GM19035 (cell line): ENCODE results near the gene SMAP1.

ENCODE experiments used
- ATAC-seq: cut with Tn5 transposase; IDR thresholded peaks from one replicate; pipeline ENCODE4 v1.9.1; 2021; ENCODE audit not compliant: unreplicated experiment

Gene SMAP1

DNA sequence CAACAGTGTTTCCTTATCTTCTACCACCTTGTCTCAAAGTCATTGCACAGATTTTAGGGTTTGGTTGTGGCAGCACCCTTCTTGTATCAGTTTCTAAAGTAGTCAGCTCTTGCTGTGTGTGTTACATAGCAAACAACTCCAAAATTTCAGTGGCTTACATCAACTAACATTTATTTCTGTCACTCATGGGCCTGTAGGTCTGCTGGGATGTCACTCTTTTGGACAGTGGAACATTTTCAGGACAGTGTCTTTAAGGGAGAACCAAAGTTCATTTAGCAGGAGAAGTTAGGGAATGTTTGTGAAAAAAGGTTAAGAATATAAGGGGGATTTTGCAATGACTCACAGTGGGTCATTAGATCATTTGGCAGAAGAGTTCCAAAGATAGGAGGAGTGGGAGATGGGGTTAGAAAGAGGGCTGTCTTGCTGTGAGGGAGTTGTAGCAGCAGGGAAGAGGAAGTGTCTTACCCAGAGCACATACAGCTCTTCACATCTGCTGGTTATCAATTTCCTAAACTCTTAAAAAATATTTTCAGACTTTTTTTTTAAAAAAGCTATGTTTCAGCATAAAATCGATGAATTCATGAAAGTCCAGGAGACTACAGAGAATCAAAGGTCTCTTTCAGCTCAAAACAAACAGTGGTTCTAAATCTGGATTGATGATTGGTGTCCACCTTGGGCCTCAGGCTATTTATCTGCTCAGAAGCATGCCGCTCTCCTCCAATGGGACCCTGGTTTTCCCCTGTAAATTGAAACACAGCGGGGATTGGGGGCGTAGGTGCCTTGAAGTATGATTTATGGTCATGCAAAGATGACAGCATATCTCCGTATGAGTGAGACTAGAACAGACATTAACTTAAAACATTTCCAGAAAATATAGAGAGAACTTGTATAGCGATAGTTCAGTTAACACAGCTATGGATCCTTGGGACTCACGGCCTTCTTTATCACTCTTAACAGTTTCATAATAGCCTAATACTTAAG is 171.9 kb downstream of the SMAP1 start:
- ATAC-seq: no peak

DNA sequence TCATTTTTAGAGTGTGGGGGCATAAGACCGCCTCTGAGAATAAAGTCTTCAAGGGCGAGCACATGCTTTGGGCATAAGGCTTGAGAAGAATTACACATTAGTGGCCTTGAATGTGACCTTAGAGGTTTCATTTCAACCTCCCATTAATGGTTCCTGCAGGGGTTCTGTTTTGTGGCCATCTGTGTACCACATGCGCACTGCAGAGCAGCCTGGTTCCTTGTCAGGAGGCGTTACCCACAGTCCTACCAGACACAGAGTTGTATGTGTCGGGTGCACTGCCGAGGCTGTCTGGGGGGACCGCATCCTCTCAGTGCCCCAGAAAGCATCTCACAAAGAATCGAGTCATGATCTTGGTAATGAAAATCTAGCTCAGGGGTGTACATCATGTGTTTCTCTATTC is 173.4 kb downstream of the SMAP1 start:
- no peak for ATAC-seq

DNA sequence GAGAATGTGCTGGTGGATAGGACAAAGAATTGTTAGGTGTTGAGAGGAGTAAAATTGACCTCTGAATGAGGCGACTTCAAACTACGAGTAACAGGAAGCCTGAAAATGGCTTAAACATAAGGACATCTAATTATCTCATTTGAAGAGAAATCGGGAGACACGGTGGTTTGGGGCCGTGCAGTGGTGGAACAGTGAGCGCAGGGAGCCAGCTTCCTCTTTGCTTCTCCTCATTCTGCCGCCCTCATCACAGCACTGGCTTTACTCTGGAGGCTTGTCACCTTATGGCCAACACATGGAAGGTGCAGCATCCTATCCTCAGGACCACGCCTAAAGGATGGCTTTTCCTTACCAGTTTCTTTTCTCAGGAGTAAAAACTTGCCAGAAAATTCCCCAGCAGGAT is 174.9 kb downstream of the SMAP1 start:
- no peak for ATAC-seq

DNA sequence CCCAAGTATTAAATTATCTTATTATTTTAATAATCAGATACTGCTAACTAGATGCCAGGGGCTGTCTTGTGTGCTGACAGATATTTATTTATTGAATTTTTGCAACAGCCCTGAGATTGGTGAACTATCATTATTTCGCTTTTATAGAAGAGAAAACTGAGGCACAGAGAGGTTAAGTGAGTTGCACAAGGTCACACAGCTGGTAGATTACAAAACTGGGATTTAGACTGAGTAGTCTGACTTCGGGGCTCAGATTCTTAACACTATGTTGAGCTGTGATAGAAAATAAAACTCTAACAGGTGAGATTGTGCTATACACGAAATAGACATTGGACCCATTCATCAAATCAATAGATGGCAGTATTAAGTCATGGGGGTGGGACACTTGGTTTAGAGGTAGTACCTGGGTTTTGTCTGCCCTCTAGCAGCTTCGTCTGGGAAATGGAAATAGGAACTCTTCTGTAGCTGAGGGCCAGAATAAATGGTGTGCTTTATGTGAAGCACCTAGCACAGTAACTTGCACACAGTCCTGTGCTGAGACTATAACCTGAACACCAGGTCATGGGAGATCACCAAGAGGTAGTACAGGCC is 175.7 kb downstream of the SMAP1 start:
- no peak for ATAC-seq

DNA sequence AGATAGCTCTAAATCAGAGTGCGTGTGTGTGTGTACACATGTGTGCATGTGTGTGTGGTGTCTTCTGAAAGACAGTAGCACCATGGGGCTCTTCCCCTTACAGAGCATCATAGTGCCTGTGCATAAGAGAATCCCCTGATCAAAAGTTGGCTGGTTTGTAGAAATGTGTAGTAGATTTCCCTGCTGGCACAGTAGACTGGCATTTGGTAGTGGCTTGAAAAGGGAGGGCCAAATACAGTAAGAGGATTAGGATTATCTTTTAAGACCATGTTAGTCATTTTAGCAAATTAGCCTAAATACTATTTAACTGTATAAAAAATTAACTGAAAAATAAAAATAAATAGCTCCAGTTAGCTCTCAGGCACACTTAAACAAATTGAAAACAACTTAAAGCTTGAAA is 176.6 kb downstream of the SMAP1 start:
- no peak for ATAC-seq

DNA sequence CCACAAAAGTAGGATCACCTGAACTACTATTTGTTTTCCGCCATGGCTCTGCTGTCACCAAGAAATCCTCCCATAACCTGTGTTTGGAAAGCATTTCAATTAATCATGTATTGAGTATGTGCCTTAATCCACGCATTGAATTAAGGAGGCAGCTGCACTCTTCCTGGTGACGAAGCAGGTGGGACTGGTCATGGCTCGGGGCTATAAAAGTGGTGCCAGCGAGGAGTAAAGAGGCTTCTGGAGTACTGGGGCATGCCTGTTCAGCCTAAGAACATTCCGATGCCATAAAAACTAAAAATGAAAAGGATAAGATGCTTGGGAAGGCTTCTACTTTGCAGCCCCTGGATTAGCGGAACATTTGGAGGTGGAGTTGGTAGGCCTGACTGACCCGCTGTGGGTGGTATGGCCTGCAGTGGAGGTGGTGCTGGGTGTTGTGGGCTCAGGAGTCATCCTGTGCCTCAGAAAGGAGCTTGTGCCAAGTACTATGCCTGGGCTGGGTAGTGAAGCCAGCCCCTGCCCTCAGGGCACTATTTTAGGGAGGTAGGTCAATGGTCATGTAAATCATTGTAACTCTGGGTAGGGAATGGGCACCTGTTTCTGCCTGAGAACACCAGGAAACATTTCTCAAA is 178.6 kb downstream of the SMAP1 start:
- ATAC-seq: no peak

DNA sequence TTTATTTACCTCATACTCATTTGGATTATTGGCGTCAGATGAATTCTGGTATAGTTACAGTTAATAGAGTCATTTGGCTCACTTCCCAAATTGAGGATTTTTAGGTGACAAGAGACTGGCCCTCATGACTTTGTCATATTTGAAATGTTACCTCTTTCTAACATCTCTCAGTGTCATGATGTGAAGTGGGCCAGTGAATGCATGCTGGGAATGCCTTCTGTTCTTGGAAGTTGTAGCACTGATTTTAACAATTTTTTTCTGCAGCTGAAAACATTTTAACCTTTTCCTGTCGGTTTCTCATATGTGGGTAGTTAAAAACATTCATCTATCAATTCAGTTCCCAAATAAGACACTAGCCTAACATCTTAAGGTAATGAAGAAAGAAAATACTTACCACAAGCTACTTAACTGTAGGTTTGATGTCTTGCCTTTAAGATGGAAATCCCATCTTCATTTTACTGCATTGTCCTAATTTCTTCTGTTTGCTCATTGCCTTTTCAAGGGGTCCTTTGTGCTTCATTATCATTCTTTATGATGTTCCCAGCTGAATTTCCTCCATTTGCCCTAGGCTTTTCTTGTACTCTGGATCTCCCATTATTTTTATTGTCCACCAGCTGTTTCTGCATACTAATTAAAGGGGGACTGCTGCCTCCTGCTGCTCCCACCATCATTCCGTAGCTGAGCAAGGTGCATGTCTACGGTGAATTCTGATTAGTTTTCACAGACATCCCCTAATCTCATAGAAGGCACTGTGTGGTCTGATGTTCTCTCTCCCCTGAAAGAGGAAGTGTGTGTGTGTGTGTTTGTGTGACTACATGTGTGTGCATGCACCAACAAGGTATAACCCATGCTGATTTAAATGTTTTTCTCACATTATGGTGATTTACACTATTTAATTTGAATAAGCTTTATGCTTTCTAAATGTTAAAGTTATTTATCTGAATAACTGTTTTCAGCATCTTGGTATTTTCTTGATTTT is 179.7 kb downstream of the SMAP1 start:
- ATAC-seq: no peak

DNA sequence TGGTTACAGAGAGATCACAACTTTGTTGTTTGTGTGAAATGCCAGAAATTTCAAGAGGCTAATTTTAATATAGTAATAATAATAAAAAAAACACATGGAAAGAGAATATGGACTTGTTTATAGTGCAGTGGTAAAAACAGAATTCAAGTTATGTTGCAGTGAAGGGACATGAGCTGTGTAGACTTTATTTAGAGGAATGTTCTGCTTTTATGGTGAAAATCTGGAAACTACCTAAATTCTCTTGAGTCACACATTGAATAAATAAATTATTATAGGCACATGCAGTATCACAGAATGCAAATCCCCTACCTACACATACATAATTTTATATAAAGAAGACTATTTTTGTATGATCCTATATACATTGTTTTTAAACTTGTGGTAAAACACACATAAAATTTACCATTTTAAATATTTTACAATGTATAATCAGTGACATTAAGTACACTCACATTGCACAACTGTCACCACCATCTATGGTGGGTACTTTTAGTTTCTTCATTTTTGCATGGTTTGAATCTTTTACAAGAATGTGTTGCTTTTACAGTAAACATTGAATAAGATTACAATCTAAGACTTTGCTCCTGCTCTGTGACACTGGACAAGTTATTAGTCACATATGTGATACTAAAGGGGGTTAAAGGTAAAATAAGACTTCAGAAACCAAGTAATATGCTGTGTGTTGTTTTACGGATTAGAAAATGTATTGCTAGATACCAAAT is 181.8 kb downstream of the SMAP1 start:
- no peak for ATAC-seq

DNA sequence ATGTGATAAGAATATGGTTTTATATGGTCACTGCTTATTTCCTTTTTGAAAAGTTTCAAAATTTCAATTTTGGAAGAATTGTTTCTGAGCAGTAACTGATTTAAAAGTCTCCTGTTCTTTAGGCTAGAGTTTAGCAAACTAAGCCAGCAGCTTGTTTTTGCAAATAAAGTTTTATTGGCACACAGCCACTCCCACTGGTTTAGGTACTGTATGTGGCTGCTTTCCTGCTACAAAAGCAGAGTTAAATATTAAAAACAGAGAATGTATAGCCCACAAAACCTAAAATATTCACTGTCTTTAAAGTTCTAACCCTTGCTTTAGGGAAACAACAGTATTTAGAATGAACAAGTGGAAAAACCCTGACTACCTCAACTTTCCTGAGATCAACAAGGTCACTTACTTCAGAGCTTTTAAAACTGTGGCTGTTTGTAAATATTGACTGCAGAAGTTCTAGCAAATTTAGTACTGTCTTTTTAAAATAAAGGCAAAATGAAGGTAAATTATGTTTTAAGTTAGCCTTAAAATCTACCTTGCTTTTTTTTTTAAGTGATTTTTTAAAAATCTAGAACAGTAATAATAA is 185.1 kb downstream of the SMAP1 start:
- no peak for ATAC-seq

DNA sequence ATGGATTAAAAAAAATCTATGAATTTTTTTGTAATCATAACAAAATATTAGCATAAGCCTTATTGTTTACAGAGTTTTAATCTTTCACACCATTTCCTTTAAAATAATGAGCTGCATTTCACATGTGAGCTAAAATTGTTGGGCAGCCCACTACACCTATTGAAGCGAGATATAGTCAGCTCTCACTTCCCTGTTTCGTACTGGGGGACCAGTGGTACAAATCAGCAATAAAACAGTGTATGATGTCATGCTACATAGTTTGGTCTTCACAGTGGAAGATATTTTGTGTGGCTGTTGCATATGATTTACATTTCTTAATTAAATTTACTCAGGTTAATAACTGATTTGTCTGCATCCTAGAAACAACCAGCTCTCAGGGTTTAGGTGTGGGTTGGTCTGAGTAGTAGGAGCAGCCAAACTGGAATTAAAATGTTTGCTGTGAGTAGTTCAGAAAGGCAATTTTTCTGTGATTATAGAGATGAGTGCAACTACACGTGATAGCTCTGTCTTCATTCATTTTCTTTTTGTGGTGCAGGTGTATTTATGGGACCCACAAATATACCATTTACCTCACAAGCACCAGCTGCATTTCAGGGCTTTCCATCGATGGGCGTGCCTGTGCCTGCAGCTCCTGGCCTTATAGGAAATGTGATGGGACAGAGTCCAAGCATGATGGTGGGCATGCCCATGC is 189.8 kb downstream of the SMAP1 start:
- peak; percentile 96 for ATAC-seq

DNA sequence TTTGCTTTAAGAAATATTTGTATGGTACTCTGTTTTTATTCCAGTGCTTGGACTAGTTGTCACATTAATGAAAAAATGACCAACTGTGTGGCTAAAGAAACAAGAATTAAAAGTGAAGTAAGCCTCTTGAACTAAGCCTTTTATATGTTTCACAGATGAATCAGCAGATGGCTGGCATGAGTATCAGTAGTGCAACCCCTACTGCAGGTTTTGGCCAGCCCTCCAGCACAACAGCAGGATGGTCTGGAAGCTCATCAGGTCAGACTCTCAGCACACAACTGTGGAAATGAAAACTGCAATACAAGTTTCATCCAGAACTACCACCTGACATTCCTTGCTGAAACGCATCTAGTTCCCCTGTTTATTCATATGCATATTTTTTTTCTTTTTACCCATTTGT is 192.4 kb downstream of the SMAP1 start:
- no peak for ATAC-seq

DNA sequence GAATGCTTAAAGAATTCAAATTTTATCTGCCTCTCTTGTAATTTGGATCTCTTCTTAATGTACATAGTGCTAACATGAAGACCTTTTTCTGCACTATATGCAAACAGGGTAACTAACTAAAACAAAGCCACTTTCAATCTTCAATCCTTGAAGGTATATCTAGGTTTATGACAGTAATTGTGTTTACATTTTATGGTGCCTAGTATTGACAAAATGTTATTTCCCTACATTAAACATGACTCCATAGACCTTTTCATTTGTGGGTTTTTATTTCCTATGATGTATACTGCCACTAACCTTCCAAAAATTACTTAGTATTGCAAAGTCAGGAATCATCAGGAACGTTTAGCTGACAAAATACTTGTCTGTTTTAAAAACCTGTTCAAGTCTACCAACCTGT is 193.2 kb downstream of the SMAP1 start:
- ATAC-seq: no peak

DNA sequence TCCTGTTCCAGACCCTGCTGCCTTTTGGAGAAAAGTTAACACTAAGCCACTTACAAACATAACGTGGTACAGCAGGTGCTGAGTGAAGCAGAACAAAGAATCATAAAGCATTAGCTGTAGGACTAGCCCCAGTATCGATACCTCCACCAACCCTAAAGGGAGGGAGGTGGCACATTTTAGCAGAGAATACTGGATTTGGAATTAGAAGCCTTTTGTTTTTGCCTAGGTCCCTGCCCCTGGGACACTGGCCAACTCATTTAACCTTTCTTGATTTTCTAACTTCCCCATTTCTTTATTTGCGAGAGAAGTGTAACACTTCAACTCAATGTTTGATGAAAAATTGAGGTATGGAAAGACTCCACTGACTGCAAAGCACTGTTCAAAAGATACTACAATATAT is 195.7 kb downstream of the SMAP1 start:
- no peak for ATAC-seq

DNA sequence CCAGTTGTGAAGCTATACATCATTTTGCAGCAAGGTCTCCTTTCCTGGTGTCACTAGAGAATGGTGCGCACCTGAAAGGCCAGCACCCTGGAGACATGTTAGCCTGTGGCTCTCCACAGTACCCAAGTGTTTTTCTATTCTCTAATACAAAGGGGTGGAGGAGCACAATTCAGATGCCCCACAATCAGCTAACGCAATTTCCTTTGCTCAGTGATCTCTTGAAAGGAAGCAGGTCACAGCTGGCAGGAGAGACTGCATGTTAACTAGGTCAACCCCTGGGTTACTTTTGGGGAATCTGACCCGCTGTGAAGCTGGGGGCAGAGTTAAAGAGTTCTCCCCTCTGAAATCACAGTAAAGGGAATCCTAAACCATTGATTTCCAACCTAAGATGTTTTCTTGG is 196.7 kb downstream of the SMAP1 start:
- ATAC-seq: no peak

DNA sequence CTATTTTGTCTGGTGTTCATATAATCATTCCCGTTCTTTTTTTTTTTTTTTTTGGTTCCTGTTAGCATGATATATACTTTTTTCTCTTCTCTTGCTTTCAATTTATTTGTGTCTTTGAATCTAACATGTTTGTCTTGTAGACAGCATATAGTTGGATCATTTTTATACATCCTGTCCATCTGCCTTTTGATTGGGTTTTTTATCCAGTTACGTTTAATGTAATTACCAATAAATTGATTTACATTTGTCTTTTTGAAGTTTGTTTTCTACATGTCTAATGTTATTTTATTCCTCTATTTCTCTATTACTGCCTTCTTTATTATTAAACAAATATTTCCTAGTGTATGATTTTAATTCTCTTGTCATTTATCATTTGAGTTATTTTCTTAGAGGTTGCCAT is 204.8 kb downstream of the SMAP1 start:
- ATAC-seq: no peak

DNA sequence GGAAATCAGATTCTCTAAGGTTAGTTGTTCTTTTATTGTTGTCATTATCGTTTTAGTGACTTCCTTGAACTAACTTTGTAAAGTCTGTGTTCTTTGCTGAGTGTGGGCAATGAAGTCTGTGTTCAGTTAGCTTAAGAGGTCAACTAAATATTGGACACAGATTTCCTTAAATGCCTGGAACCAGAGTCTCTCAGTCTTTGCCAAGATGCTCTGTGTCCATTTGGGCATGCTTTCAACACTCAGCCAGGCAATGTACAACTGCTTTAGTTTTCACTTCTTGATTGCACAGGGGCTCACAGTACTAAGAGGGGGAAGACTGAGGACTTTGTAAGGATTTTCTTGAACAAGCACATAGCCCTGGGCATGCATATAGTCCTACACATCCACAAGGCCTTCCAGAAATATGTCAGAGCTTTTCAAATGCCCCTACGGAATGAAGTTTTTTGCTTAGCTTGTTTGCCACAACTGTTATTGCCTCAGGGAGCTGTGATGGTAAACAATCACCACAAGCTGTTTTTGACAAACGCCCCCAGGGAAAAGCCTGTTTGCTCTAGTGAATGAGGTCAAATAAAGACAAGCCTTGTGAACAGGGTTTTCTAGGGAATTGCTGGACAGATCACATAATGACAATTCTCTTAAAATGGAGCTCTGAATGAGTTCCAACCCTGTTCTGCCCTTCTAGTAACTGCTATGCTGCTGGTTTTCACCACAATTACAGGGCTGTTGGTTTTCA is 206.7 kb downstream of the SMAP1 start:
- ATAC-seq: no peak

DNA sequence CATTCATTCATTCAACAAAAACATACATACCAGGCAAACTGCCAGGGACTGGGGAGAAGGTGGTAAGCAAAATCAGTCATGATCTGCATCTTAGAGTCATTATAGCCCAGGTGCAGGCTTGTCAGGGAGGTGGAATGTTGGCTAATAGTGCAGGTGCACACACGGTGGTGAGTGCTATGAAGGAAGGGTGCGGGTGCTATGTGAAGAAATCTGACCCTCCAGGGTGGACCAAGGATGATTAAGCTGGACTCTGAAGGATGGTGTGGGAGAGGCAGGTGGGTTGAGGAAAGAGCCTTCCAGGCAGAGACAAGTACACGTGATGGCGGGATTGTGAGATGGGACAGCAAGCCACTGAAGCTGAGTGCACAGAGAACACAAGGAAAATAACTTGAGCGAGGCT is 211.8 kb downstream of the SMAP1 start:
- ATAC-seq: no peak

DNA sequence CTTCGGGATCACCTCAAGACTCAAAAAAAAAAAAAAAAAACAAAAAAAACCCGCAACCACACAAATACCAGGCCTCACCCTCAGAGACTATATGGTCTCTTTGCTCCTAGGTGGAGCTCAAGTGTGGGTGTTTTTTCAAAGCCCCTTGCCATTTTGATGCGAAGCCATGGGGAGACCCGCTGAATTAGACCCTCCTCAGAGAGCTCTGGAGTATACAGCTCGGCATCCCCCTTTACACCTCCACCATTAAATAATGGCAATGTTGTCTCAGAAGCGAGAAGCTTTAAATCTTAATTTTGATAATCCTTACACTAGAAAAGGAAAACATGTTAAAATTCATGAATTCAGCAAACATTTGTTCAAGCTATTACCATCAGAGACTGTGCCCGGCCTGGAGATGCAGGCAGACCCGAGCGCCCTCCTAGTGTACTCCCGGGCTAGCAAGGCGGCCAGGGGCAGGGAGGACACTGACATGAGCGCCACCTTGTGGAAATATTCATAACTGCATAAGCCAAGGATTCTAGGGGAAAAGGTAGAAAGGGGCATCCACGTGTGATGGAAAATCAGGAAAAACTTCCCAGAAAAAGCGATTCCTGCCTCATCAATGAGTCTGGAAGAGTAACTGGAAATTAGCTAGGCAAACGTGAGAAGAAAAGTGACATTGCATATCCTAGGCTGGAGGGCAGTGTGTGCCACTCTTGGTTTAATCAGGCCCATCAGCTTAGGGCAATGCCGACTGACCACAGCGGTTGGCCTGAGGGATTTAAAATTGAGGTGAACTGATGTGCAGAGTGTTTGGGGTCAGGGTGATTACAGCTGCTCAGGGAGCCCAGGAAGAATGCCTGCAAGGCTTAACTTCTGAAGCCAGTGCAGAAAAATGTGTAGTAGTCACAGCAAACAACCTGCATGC is 216.6 kb downstream of the SMAP1 start:
- ATAC-seq: peak; percentile 83
